Neural cell (in vitro differentiated cells): ENCODE data around the gene NUDT4.

ENCODE experiments used
- EP300 ChIP-seq: fragments of 450-650 bp; conservative IDR thresholded peaks from 2 replicates; pipeline ENCODE4 v1.6.1; 2014; ENCODE audit warnings: antibody characterized with exemption, mild to moderate bottlenecking, moderate library complexity; ENCODE audit not compliant: poor library complexity, severe bottlenecking
- EZH2 ChIP-seq: fragments of 200-600, 300-800 bp; shearing (Covaris generic), sonication (generic); IDR thresholded peaks from 2 replicates; pipeline ENCODE4 v1.6.1; 2014; ENCODE audit warnings: antibody characterized with exemption, low read length, borderline replicate concordance, mild to moderate bottlenecking; ENCODE audit not compliant: insufficient read depth, poor library complexity, severe bottlenecking
- MXI1 ChIP-seq: fragments of 450-650 bp; conservative IDR thresholded peaks from 2 replicates; pipeline ENCODE4 v1.6.1; 2014; ENCODE audit warnings: antibody characterized with exemption, mild to moderate bottlenecking; ENCODE audit not compliant: poor library complexity, severe bottlenecking
- POLR2AphosphoS5 ChIP-seq: IDR thresholded peaks from 2 replicates; pipeline ENCODE4 v1.6.1; 2012
- RAD21 ChIP-seq: fragments of 450-650 bp; conservative IDR thresholded peaks from 2 replicates; pipeline ENCODE4 v1.6.1; 2014; ENCODE audit warnings: antibody characterized with exemption, mild to moderate bottlenecking, moderate library complexity
- TAF1 ChIP-seq: IDR thresholded peaks from 2 replicates; pipeline ENCODE4 v1.6.1; 2012; ENCODE audit warnings: low read depth
- TF ChIP-seq, protein P1 (sequence below): fragments of 450-650 bp; IDR thresholded peaks from 2 replicates; pipeline ENCODE4 v1.5.1; 2014; ENCODE audit warnings: antibody characterized with exemption, mild to moderate bottlenecking, moderate library complexity; ENCODE audit not compliant: poor library complexity, severe bottlenecking
- TF ChIP-seq, protein P2 (sequence below): IDR thresholded peaks from 2 replicates; pipeline ENCODE4 v1.6.1; 2012; ENCODE audit warnings: borderline replicate concordance

DNA sequence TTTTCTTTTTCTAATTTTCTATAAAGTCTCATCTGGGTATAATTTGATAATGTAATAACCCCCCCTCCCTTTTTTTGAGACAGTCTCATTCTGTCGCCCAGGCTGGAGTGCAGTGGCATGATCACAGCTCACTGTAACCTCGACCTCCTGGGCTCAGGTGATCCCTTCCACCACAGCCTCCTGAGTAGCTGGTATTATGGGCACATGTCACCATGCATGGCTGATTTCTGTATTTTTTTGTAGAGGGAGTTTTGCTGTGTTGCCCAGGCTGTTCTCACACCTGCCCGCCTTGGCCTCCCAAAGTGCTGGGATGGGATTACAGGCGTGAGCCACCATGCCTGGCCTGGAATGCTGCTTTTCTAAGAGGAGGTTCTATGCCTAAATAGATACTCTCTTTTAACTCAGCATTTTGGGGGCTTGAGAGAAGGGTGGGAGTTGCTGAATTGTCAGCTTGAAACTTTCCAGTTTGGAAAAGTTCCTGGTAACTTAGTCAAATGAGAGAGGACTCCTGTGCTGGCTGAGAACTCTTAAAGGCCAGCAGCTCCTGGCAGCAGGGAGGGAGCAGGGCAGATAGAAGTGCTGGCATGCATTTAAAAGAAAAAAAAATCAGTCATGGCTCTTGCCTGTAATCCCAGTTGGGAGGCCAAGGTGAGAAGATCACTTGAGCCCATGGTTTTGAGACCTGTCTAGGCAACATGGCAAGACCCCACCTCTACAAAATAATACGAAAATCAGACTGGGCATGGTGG lies 13.0 kb downstream of the NUDT4 start:
- TF ChIP-seq, protein P1, sequence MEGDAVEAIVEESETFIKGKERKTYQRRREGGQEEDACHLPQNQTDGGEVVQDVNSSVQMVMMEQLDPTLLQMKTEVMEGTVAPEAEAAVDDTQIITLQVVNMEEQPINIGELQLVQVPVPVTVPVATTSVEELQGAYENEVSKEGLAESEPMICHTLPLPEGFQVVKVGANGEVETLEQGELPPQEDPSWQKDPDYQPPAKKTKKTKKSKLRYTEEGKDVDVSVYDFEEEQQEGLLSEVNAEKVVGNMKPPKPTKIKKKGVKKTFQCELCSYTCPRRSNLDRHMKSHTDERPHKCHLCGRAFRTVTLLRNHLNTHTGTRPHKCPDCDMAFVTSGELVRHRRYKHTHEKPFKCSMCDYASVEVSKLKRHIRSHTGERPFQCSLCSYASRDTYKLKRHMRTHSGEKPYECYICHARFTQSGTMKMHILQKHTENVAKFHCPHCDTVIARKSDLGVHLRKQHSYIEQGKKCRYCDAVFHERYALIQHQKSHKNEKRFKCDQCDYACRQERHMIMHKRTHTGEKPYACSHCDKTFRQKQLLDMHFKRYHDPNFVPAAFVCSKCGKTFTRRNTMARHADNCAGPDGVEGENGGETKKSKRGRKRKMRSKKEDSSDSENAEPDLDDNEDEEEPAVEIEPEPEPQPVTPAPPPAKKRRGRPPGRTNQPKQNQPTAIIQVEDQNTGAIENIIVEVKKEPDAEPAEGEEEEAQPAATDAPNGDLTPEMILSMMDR, result no peak
- TF ChIP-seq EZH2 (no peak), MXI1 (no peak), TAF1 (no peak), POLR2AphosphoS5 (no peak), RAD21 (no peak), EP300 (no peak)
- TF ChIP-seq, protein P2, sequence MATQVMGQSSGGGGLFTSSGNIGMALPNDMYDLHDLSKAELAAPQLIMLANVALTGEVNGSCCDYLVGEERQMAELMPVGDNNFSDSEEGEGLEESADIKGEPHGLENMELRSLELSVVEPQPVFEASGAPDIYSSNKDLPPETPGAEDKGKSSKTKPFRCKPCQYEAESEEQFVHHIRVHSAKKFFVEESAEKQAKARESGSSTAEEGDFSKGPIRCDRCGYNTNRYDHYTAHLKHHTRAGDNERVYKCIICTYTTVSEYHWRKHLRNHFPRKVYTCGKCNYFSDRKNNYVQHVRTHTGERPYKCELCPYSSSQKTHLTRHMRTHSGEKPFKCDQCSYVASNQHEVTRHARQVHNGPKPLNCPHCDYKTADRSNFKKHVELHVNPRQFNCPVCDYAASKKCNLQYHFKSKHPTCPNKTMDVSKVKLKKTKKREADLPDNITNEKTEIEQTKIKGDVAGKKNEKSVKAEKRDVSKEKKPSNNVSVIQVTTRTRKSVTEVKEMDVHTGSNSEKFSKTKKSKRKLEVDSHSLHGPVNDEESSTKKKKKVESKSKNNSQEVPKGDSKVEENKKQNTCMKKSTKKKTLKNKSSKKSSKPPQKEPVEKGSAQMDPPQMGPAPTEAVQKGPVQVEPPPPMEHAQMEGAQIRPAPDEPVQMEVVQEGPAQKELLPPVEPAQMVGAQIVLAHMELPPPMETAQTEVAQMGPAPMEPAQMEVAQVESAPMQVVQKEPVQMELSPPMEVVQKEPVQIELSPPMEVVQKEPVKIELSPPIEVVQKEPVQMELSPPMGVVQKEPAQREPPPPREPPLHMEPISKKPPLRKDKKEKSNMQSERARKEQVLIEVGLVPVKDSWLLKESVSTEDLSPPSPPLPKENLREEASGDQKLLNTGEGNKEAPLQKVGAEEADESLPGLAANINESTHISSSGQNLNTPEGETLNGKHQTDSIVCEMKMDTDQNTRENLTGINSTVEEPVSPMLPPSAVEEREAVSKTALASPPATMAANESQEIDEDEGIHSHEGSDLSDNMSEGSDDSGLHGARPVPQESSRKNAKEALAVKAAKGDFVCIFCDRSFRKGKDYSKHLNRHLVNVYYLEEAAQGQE, result no peak
